Glomerular endothelial cell (primary cell): ENCODE measurements around the gene ZW10. TPM values are rescaled to one million over a fixed set of nuclear protein-coding genes. Genes with fewer than 3 reads are reported as not detected.
A peak's percentile ranks its signal among the peaks of the same experiment; 100 is the strongest.
"Not testable (repeated sequence)": the region's sequence is repeated elsewhere in the genome, so short reads cannot be mapped to it uniquely, and the experiment has no call there.

Experiments used
- DNase-seq: peaks from one replicate; pipeline ENCODE4 v3.0.0-alpha.2; 2011; ENCODE audit warnings: low read depth, low spot score; ENCODE audit errors: extremely low read depth
- total RNA-seq: library from RNA; depleted of rRNA; stranded (reverse); fragments of >200 nt; gene quantifications from 2 replicates; pipeline ENCODE4 v1.2.3, GENCODE V29; 2015

Gene ZW10
- total RNA-seq, 1 donor from 2014 or later = 18.6 TPM

- DNase-seq = no peak
Observed at GRCh38 chr11:113760241-113760640, 13.3 kb downstream of the ZW10 start.

GRCh38 chr11:113752932-113753331, 20.6 kb downstream of the ZW10 start:
- no peak for DNase-seq

GRCh38 chr11:113736323-113736722, 37.2 kb downstream of the ZW10 start:
- no peak for DNase-seq

GRCh38 chr11:113732092-113732491, 41.4 kb downstream of the ZW10 start:
- no peak for DNase-seq

- peak; percentile 4 for DNase-seq
Observed at GRCh38 chr11:113730887-113731726, 42.4 kb downstream of the ZW10 start.

GRCh38 chr11:113729456-113729855, 44.0 kb downstream of the ZW10 start:
- no peak for DNase-seq

- no peak for DNase-seq
Observed at GRCh38 chr11:113728814-113729213, 44.7 kb downstream of the ZW10 start.

- no peak for DNase-seq
Observed at GRCh38 chr11:113725913-113726312, 47.6 kb downstream of the ZW10 start.

- DNase-seq = no peak
Observed at GRCh38 chr11:113725407-113725806, 48.1 kb downstream of the ZW10 start.

GRCh38 chr11:113724778-113725177, 48.7 kb downstream of the ZW10 start:
- DNase-seq = no peak

- no peak for DNase-seq
Observed at GRCh38 chr11:113723787-113724186, 49.7 kb downstream of the ZW10 start.

GRCh38 chr11:113722934-113723333, 50.6 kb downstream of the ZW10 start:
- DNase-seq = no peak

GRCh38 chr11:113722221-113722620, 51.3 kb downstream of the ZW10 start:
- DNase-seq = no peak

GRCh38 chr11:113721462-113722066, 51.9 kb downstream of the ZW10 start:
- no peak for DNase-seq

GRCh38 chr11:113720478-113720877, 53.0 kb downstream of the ZW10 start:
- DNase-seq = not testable (repeated sequence)

- DNase-seq = no peak
Observed at GRCh38 chr11:113715882-113716625, 57.4 kb downstream of the ZW10 start.

GRCh38 chr11:113715273-113715672, 58.2 kb downstream of the ZW10 start:
- no peak for DNase-seq

- no peak for DNase-seq
Observed at GRCh38 chr11:113710989-113711388, 62.5 kb downstream of the ZW10 start.

GRCh38 chr11:113705871-113706655, 67.4 kb downstream of the ZW10 start, which contains the start of gene TMPRSS5:
Gene TMPRSS5 (minus strand): TSS chr11:113706308. CDS start chr11:113706224, 84 bp downstream.
- DNase-seq = no peak

- not testable (repeated sequence) for DNase-seq
Observed at GRCh38 chr11:113703551-113703950, 69.9 kb downstream of the ZW10 start.

- DNase-seq = no peak
Observed at GRCh38 chr11:113701491-113701890, 72.0 kb downstream of the ZW10 start.
